Measurements from ENCODE around the gene ZNF787.
"Not testable (repeated sequence)": the region's sequence is repeated elsewhere in the genome, so short reads cannot be mapped to it uniquely, and the experiment has no call there.

GRCh38 chr19:56105831-56106396 lies 15.2 kb downstream of the ZNF787 start:
- TF ChIP-seq CTCF (conservative IDR thresholded peaks at IDR 0.05; ENCODE audit: low read depth, low read length); POLR2A (IDR thresholded peaks at IDR 0.05; ENCODE audit: low read depth, low read length); RFX5 (IDR thresholded peaks at IDR 0.05; ENCODE audit: low read depth, low read length); USF2 (IDR thresholded peaks at IDR 0.05; ENCODE audit: low read depth, low read length); MAFK (IDR thresholded peaks at IDR 0.05; ENCODE audit: low read depth, low read length): not testable (repeated sequence)

Data from IMR-90 (cell line).